Ureter (tissue), 1 donor: ENCODE results near the gene KLC1. TPM values are rescaled to one million over a fixed set of nuclear protein-coding genes. Genes with fewer than 3 reads are reported as not detected.
"Not testable (repeated sequence)": the region's sequence is repeated elsewhere in the genome, so short reads cannot be mapped to it uniquely, and the experiment has no call there.

Source experiments
- DNase-seq: peaks from one replicate; pipeline ENCODE4 v3.0.0-alpha.2; 2020; ENCODE audit warnings: low spot score
- total RNA-seq: library from RNA; stranded (reverse); gene quantifications from one replicate; pipeline ENCODE4 v1.2.4, GENCODE V29; 2023
- donor health status: DM: yes; HTN: yes; CAD: no.

KLC1 gene
- total RNA-seq, 1 donor from 2014 or later = 179 TPM

GRCh38 chr14:103690332-103690731 lies 61.3 kb downstream of the KLC1 start:
- no peak for DNase-seq

DNA sequence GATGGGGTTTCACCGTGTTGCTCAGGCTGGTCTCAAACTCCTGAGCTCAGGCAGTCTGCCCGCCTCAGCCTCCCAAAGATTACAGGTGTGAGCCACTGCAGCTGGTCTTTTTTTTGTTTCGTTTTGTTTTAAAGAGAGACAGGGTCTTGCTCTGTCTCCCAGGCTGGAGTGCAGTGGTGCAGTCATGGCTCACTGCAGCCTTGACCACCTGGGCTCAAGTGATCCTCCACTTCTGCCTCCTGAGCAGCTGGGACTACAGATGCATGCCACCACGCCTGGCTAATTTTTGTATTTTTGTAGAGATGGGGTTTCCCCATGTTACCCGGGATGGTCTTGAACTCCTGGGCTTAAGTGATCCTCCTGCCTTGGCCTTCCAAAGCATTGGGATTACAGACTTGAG lies 62.6 kb downstream of the KLC1 start:
- DNase-seq = not testable (repeated sequence)

DNA sequence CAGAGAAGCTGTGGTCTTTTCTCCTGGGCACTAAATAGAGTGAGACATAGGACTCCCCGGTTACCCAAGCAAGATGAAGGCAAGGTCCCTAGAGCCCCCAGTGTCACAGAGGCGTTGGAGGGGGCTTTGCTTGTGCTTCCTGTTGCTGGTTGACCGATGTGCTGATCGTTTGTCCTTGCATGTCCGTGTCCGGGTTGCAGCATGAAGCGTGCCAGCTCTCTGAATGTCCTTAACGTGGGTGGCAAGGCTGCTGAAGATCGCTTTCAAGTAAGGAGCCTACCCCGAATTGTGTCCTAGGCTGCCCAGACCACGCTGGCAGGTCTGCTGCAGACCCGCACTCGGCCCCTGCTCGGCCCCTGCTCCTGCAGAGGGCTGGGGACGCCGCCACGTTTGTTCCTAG lies 63.1 kb downstream of the KLC1 start:
- no peak for DNase-seq

GRCh38 chr14:103692871-103693270 lies 63.9 kb downstream of the KLC1 start:
- no peak for DNase-seq

GRCh38 chr14:103693515-103693914 lies 64.5 kb downstream of the KLC1 start:
- no peak for DNase-seq

- no peak for DNase-seq
These were observed 65.6 kb downstream of the KLC1 start for GRCh38 chr14:103694572-103695026.

DNA sequence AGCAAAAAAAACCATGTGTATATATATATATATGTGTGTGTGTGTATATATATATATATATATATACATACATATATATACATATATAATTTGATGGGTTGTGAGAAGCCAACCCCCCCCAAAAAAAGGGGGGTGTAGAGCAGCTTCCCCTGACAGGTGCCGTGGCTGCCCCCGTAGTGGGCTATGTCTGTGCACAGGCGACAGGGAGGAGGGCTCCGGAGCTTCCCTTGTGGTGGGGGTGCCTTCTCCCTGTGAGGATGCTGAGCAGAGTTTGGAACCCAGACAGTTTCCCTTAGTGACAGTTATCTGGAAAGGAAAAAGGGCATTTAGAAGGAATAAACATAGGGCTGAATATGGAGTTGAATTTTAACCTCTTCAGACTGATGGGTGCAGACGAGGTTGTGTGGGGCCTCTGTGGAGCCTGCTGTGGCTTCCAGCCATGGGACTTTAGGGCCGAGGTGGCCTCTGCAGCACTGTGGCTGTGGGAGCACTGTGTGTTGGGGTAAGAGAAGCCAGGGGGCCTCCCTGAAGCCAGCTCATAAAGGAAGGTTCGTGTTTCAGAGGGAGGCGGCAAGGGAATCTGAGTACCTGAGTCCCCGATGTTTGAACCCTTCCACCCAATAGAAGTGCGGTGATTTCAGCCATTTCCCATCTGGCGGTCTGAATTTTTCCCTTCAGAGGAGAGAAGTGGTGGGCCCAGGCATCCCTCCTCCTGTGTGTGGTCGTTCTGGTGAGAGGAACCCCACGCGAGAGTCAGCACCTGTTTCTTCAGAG lies 66.5 kb downstream of the KLC1 start:
- DNase-seq = no peak

DNA sequence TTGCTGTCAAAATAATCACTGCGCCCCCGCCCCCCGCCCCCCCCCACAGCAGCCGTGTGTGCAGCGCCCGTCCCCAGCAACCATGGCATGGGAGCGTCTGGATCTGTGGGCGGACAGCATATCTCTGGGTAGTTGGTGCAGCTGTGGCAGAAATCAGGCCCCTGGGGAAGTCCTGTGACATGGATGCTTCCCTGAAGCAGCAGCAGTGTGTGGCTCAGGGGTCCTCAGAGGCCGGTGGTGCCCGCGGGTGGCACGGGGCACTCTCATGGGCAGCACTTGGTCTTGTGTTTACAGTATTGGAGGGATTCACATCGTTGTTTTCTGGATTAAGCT lies 67.0 kb downstream of the KLC1 start:
- no peak for DNase-seq

DNA sequence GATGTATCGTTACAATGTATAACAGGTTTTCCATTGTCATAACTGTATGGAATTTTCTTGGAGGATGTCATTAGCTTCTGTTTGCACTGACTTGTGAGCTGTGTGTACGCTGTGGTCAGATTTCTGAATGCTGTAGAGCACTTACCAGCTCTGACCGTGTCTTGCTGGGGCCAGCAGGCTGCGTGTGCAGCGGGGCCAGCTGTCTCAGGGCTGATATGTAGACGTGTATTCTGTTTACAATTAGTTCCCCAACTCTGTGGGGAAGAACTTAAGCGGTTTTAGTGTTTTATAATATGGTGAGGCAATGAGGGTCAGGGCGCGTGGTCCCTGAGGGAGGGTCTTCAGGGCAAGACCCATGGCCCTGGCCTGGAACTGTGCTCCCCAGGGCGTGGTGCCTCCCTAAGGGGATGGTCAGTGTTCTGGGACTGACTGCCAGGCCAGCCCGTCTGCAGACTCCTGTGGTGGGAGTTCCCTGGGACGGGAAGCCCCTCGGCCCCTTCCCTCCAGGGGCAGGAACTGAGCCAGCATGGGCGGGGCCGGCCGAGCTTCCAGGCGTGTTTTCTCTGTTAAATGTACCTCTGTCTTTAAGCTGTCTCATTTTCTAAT lies 67.6 kb downstream of the KLC1 start:
- DNase-seq = no peak

GRCh38 chr14:103697206-103697602 lies 68.2 kb downstream of the KLC1 start:
- DNase-seq = no peak

DNA sequence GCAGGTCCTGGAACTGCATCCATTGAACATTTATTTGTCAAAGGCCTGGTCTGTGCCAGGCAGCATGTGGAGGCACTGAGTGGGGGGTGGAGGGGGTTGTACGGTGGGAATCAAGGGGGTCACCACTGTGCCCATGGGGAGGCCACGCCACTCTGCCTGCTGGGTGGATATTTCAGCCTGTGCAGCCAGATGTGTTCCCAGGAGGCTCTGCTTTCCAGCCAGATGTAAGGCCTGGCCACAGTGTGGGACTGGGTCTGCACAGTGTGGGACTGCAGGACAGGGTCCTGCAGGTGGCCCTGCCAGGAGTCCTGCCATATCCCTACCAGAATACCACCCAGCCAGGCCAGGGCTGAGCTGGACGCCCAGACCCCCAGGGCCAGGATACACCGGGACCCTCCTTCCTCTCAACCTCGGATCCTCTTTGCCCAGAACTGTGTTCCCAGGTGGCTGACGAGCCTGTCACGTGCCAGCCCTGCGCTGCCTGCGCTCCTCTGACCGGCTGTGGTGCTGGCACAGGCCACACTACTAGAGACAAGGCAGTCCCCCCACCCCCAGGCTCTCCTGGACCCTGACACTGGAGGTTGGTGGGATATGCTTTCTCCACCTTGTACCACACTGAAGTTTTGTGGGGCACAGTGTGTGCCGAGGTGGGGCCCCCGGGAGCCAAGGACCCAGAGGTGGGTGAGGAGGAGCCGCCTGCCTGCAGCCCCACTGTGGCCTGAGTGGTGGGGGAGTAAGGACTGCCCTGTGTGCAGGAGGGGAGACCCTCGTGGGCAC lies 68.8 kb downstream of the KLC1 start:
- no peak for DNase-seq

DNA sequence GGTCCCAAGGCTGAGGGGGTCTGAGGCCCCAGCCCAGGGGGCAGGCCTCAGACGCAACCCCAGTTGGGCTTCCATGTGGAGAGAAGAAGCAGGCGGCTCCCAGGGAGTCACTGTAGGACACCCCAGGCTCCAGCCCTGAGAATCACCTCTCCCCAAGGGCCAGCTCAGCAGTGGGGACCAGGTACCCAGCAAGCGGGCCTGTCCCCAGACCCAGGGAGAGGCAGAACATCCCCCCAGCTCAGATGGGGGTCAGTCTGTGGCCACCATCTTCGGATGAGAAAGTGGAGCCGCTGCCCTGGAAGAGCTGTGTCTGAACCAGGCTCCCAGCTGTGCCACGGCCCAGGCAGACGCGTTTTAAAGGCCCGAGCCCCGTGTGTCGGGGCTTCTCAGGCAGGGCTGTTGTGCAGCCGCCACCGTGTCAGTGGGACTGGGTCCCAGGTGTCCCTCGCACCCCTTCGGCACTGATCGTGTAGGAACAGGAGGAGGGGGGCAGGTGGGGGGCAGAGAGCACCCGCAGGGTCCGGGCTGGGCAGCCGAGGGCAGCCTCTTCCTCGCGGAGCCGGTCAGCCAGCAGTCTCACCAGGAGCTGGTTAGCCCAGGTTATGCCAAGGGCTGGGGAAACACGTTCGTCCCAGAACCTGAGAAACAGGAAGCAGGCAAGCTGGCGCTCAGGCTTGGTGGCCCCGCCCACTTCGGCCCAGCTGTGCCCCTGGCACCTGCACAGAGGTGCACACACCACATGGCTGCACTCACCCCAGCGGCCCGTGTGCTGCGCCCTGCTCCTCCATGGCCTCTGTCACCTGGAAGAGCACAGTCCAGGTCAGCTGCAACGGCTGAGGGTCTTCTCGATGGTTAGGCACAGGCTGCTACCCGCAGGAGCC lies 69.6 kb downstream of the KLC1 start:
- peak; percentile 87 for DNase-seq

DNA sequence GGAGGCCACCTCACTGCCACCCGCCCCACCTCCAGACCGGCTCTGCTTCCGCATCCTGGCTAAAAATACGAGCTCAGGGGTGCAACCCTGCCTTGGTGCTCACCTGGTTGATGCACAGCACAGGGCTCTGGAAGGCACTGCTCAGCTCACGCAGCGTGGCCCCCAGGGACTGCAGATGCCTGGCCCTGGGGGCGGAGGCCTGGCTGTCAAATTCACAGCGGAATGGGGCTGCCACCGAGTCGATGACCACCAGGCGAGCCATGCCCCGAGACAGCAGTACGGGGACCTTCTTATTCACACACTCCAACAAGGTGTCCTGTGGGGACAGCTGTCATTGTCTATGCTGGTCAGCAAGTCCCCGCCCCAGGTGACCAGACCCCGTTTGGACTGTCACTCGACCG lies 70.2 kb downstream of the KLC1 start:
- no peak for DNase-seq

DNA sequence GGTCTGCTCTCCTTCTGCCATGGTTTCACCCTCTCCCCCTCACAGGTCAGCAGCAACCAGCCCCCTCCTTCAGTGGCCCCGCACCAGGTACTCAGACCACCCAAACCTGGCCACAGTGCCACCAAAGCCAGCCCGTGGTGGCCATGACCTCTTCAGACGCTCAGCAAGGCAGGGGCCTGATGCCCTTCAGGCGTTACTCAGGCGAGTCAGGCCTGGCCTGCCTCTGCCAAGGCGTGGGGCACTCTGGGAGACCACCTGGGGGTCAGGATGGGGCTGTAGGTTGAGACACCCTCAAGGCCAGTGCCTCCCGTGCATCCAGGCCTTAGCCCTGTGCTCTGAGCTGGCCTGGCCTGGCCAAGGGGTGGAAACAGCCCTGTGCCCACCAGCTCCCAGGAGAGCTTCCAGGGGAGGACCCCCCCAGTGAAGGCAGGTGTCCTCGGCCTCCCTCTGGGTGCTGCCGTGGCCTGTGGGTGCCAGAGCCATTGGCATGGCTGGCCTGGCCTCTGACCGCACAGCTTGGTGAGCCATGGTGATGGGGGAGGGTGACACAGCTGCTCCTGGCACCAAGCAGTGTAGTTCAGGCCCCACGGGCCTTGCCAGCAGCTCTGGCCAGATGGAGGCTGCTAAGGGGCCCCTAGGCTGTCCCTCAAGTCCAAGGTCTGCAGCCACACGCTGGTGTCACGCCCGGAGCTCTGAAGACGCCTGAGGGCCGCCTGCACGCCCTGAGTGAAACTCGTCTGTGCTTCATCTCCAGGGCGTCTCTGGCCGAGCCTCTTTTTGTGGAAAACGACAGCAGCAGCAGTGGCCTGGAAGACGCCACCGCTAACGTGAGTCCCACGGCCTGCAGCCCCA lies 71.1 kb downstream of the KLC1 start:
- no peak for DNase-seq

GRCh38 chr14:103700753-103701490 lies 71.9 kb downstream of the KLC1 start:
- DNase-seq = no peak

DNA sequence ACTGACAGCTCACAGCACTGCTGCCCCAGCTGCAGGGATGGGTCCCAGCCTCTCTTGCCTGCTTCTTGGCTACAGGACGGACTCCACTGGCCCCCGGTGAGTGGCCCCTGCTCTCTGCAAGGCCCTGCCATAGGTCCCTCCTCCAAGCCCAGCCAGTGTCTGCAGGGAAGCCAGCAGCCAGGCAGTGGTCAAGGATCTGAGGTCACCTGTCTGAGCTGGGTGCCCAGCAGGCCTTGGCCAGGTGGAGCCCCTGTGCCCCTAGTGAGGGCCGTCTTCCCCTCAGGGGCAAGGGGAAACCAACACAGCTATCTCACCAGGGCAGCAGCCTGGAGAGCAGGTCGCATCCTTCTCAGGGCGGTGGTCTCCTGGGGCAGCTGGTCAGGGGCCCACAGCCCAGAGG lies 73.1 kb downstream of the KLC1 start:
- DNase-seq = no peak

- DNase-seq = no peak
These were observed 73.8 kb downstream of the KLC1 start for GRCh38 chr14:103702497-103703432.

- no peak for DNase-seq
These were observed 74.7 kb downstream of the KLC1 start for GRCh38 chr14:103703433-103704385.
